Stimulated activated CD4-positive, alpha-beta T cell treated with anti-CD3 and anti-CD28 coated beads, Interleukin-15, amount 100 ng/mL, for 1 hour (primary cell): ENCODE results near the gene SCFD2.
"Not testable (repeated sequence)": the region's sequence is repeated elsewhere in the genome, so short reads cannot be mapped to it uniquely, and the experiment has no call there.

Experiments used
- DNase-seq, 2 donors: peaks; one replicate each; pipeline ENCODE4 v3.0.0-alpha.2; 2020; ENCODE audit warnings: low read depth in 1 of 2, low spot score in 1 of 2

SCFD2 gene

DNA sequence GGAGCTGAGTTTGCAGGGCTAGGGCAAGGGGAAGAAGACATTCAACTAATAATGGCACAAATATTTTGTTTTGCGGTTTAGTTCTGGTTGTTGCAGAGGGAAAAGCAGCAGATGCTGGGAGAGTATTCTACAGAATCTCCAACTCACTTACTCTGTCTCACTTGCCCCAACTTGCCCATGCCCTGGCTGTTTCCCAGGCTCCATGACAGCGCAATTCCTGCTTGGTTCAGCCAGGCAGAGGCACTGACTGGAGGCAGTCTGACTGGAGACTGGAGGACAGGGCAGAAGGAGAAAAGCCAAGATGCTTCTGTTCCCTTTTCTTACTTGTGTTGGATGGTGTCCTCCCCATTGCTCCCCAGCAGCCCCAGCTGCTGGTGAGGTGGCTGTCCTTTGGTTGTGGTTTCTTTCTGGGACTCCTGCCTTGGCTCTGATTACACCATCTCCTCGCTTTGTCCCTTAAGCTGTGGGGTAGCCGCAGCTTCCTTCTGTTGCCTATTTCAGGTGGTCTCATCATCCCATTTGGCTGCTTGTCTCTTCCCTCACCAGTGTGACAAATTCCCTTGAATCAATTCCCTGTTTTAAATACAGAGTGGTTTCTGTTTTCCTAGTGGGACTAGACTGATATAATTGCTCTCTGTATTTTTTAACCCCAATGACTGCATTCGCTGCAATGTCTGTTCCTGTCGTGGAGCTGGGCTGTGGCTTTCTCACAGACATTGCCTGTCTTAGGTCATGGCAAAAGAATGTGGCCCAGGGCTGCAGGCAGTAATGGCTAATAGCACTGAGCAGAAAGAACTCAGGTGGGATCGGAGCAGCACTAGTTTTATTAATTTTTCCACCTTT lies 527.9 kb downstream of the SCFD2 start:
- DNase-seq: no peak

DNA sequence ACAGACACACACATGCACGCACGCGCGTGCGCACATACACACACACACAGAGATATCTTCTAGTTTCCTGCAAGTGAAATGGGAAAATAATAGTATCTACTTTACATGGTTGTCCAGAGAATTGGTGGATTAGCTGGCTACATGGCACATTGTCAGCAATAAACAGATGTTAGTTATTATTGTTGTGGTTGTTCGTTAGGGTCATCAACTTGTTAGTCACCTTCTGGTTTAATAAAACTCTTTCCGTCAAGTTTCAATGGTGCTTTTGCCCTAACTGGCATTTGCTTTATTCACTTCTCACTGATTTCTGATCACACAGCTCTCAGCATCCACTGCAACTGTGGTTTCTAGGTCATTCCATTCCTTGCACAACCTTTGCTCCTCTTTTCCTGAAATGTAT lies 529.2 kb downstream of the SCFD2 start:
- DNase-seq: no peak

- no peak for DNase-seq
These were observed 529.7 kb downstream of the SCFD2 start for GRCh38 chr4:52836120-52836519.

GRCh38 chr4:52834641-52835456 lies 531.0 kb downstream of the SCFD2 start:
- not testable (repeated sequence) for DNase-seq

GRCh38 chr4:52833941-52834525 lies 531.8 kb downstream of the SCFD2 start:
- DNase-seq: no peak

GRCh38 chr4:52825460-52826090 lies 540.3 kb downstream of the SCFD2 start:
- no peak for DNase-seq

DNA sequence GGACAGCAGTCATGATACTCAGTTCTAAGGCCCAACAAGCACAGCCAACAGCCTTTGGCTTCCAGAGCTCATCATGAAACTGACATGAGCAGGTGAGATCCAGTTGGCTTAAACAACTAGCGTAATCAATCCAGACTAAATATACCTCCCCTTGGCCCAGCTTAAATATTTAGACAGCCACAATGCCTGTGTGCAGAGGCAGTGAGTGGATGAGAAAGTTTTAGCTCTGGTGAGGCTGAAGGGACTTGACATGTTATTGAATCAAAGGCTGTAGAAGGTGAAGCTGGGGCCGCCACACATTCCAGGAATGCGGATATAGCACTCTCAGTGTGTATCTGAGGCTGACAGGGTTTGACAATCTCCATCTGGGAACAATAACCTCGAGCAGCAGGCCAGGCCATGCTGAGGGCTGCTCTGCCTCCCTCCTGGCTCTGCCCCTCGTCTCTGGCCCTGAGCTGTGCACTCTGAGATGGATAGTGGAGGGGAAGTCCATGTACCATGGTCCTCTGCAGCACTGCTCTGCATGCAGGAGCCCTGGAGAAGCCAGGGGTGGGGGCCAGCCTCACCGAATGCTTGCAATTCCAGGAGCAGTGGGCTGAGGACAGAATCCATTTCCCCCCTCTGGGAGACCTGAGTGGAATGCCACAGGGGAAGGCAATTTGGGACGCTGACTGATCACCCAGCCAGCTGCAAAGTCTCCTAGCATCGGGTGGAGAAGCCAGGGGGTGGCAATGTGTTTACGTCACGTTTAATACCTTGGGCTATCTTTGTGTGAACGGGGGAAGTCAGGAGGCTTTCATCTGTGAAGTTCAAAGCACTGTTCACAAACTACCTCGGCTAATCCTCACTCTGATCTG lies 541.0 kb downstream of the SCFD2 start:
- DNase-seq: no peak

DNA sequence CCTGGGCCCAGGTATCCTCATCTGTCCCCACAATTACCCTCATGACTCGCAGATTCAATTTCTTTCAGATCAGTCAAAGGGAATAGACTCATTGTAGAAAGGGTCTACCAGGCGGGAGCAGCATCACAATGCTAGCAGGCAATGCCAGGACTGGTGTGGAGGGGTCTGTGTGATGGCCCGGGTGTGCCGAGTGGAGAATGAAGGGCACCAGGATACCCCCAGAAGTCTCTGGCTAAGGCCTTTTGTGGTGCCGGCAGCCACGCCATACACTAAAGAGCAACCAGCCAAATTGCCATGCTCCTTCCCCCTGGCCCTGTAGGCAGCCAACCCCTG lies 541.6 kb downstream of the SCFD2 start:
- DNase-seq: no peak

- no peak for DNase-seq
These were observed 542.2 kb downstream of the SCFD2 start for GRCh38 chr4:52823702-52824092.
